ENCODE results near the gene HOXB8.

HOXB8 gene

GRCh38 chr17:48610282-48611211, 4.5 kb downstream of the HOXB8 start, which contains the start of gene HOXB7:
TSS of gene HOXB7 (minus strand) at chr17:48611017. CDS start at chr17:48610918, 99 bp downstream.
- no peak for DNase-seq

GRCh38 chr17:48609759-48610281, 5.3 kb downstream of the HOXB8 start:
- DNase-seq, result no peak

DNA sequence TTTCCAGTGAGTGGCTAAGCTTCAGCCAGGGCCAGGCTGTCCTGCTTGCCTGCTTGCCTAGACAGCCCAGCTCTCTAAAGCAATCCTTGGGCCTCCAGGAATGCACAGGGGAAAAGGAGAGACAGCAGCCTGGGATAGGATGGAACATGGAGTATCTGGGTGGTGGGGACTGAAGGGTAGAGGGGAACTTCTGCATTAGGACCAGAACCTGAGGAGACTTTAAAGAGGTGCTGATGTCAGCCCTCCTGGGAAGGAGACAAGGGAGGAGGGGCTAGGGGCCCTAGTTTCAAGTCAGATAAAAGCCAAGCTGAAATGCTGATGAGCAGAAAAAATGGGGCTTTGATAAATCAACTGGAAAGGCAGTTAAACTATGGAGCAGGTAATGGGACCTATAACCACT, 6.1 kb downstream of the HOXB8 start:
- DNase-seq, result no peak

GRCh38 chr17:48608494-48608834, 6.6 kb downstream of the HOXB8 start:
- no peak for DNase-seq

GRCh38 chr17:48606892-48607614, 8.0 kb downstream of the HOXB8 start:
- no peak for DNase-seq

- DNase-seq, result no peak
Observed at GRCh38 chr17:48605991-48606891, 8.9 kb downstream of the HOXB8 start.

DNA sequence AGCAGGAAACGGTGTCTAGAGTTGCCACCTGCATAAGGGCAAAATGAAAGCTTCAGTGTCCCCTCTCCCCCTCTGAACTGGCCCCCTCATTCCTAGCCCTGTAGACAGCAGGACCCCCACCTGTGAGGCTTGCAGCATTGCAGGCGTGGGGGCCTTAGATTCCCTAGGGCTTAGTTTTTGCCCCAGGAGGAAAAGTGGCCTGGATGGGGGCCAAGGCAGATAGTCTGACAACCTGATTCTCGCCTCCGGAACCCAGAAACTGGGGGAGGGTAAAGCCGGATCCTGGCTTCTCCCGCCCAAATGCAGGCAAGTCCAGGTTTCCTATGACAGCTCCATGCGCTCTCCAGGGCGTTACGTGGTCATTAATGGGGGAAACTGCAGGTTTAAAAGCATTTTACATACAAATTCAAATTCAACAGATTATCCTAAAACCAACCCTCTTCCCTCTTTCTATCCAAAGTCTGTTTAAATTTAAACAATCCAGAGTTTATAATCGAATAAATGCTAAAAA, 9.6 kb downstream of the HOXB8 start:
- DNase-seq, result no peak

DNA sequence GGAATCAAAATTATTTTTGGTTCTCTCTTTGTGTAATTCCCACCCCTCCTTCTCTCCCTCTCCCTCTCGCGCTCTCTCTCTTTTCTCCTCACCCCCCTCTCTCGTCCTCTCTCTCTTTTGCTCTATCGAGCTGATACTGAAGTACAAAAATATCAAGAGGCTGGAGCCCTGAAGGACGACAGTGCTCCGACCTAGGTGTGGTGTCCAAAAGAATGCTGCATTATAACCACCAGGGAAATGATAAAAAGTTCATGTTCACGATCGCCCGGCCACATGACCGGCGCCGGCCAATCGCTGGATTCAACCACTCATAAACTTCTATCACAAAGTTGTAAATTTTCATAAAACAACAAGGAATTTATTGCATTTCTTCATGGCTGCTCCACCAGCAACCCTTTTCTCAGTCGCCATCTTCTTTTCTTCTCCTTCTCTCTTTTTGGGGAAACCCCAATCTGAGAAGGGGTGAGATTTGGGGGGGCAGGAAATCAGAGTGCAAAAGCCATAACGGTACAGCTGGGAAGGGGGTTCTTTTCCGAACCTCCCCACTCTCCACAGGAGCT, 10.2 kb downstream of the HOXB8 start, which contains the start of gene HOXB6:
TSS of gene HOXB6 (minus strand) at position 217 of the 560 bp plus-strand sequence. CDS start 6,836 bp downstream, outside the sequence.
- DNase-seq, result no peak

- DNase-seq, result no peak
Observed at GRCh38 chr17:48603959-48604769, 10.9 kb downstream of the HOXB8 start.

DNA sequence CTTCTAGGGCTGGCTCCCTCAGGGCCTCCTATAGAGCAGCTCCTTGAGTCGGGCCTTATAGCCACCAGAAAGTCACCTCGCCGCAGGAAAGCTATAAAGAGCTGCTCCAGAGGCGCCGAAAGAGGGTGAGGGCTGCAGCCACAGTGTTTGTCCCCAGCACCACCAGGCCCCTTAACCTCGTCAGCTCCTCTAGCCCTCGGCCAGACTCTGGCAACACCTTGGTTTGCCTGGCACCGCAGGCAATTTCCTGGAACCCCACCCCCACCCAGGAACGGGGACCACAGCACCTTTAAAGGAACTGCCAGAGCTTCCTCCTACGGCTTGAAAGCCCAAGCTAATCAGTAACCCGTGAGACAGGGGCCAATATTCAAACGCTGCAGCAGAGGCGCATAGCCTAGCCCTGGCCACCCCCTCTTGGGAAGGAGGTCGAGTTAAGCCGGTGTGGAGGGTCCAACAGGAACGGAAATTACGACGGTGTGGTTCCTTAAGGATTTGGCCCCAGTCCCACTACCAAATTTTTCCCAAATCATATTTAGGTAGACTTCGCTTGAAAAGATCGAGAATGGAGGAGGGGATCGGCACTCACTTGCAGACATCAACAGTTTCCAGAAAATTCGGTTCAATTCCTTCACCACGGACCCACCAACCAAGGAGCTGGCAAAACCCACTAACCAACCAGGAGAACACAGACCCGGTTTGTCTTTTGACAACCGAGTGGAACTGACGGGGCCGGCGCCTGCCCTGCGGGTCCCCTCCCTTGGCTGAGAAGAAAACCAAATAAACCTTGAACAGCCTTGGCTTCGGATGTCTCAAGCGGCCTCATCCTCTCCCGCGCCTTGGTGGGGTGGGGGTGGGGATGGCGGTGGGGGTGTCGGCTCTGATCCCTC, 13.3 kb downstream of the HOXB8 start:
- DNase-seq, result no peak

DNA sequence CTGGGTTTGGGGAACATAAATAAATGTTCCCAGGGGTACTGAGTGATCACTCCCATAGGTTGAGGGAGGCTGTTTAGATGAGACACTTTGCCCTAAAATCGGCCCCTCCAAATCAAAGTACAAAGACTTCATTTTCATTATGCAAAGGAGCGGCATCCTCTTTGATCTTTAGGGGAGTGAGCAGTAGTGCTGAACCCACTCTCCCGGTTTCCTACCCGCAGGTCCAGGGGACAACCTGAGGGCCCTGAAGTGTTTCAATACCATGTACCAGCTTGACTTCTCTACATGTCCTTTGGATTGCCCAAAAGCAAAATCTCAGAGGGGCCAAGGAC, 13.9 kb downstream of the HOXB8 start:
- DNase-seq, result no peak

GRCh38 chr17:48600244-48601098, 14.6 kb downstream of the HOXB8 start:
- DNase-seq, result no peak

GRCh38 chr17:48599354-48599753, 15.7 kb downstream of the HOXB8 start:
- no peak for DNase-seq

DNA sequence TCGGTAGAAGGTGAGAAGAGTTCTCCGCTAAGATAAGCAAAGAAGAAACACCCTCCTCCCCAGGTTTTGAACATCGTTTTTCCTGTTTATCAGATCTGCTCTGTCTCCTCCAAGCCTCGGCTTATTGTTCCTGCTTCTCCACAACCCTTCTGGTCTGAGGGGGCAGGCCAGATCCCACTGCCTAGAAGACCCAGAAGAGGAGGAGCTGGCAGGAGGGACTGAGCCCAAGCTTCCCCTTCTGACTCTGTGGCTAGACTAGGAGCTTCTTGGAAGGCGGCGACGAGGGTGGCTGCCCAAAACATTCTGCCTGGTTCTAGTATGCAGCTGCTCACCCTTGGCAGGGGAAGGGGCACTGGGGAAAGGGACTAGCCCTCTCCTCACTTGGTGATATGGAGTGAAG, 16.4 kb downstream of the HOXB8 start:
- DNase-seq, result no peak

- DNase-seq, result peak in 1 of 4 experiments; percentile 29
Observed at GRCh38 chr17:48597778-48598631, 17.1 kb downstream of the HOXB8 start.

GRCh38 chr17:48597528-48597777, 17.6 kb downstream of the HOXB8 start:
- DNase-seq, result no peak

DNA sequence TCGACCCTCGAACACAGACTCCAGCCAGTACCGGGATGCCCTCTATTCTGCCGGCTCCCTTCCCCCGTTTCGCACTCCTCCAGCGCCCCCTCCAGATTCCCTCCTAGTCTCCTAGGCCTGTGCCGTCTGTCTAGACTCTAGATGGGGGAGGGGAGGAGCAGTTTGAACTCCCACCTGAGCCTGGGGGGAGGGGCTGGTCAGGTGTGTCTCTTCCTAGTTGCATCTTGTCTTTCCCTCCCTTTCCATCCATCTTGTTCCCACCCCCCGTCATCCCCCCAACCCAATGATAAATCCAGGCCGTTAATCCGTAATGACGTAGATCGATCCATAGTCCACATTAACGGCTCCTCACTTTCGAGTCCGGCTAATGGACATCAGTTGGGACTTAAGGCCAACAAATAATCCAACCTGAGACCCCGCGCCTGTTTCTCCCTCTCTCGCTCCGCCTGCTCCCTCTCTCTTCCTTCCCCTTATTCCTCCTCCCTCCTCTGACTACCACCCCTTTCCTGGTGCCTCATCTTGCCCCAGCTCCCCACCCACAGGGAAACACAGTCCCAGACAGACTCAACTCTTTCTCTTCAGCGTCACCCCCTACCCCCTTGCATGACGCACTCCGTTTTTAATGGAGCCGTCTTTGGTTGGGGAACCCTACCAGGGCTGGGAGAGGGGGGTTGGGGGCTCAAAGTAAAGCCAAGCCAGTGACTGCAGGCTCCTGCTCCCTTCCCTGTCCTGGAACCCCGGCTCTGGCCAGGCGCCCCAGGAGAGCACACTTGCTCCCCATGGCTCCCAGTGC, 18.2 kb downstream of the HOXB8 start:
- DNase-seq, result no peak

All from activated naive CD4-positive, alpha-beta T cell (primary cell).